Neural cell (in vitro differentiated cells): ENCODE data around the gene GDNF.

ENCODE experiments used
- EZH2 ChIP-seq: fragments of 200-600, 300-800 bp; shearing (Covaris generic), sonication (generic); IDR thresholded peaks from 2 replicates; pipeline ENCODE4 v1.6.1; 2014; ENCODE audit warnings: antibody characterized with exemption, low read length, borderline replicate concordance, mild to moderate bottlenecking; ENCODE audit not compliant: insufficient read depth, poor library complexity, severe bottlenecking
- MXI1 ChIP-seq: fragments of 450-650 bp; conservative IDR thresholded peaks from 2 replicates; pipeline ENCODE4 v1.6.1; 2014; ENCODE audit warnings: antibody characterized with exemption, mild to moderate bottlenecking; ENCODE audit not compliant: poor library complexity, severe bottlenecking
- RAD21 ChIP-seq: fragments of 450-650 bp; conservative IDR thresholded peaks from 2 replicates; pipeline ENCODE4 v1.6.1; 2014; ENCODE audit warnings: antibody characterized with exemption, mild to moderate bottlenecking, moderate library complexity
- SMC3 ChIP-seq: fragments of 450-650 bp; conservative IDR thresholded peaks from 2 replicates; pipeline ENCODE4 v1.6.1; 2014; ENCODE audit warnings: antibody characterized with exemption, mild to moderate bottlenecking, moderate library complexity; ENCODE audit not compliant: poor library complexity
- TAF1 ChIP-seq: IDR thresholded peaks from 2 replicates; pipeline ENCODE4 v1.6.1; 2012; ENCODE audit warnings: low read depth
- TF ChIP-seq, protein P1 (sequence below): fragments of 450-650 bp; IDR thresholded peaks from 2 replicates; pipeline ENCODE4 v1.5.1; 2014; ENCODE audit warnings: antibody characterized with exemption, mild to moderate bottlenecking, moderate library complexity; ENCODE audit not compliant: poor library complexity, severe bottlenecking

DNA sequence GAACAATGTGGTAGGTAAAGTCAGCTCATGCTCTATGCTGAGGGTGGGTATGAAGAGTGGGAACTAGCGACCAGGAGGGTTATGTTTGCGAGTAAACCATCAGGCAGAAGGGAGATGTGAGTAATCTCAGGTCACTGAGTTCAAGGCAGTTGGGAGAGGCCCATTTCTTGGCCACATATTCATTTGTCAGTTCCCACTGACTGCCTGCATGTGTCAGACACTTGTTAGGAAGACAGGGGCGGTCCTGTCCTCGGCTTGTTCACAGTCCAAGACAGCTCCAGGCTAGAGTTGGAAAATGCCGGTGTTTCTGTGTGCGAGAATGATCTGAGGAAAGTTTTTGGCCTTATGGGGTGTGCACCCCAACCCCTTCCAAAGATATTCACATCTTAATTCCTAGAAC, 48.6 kb upstream of the GDNF start:
- TF ChIP-seq, protein P1, sequence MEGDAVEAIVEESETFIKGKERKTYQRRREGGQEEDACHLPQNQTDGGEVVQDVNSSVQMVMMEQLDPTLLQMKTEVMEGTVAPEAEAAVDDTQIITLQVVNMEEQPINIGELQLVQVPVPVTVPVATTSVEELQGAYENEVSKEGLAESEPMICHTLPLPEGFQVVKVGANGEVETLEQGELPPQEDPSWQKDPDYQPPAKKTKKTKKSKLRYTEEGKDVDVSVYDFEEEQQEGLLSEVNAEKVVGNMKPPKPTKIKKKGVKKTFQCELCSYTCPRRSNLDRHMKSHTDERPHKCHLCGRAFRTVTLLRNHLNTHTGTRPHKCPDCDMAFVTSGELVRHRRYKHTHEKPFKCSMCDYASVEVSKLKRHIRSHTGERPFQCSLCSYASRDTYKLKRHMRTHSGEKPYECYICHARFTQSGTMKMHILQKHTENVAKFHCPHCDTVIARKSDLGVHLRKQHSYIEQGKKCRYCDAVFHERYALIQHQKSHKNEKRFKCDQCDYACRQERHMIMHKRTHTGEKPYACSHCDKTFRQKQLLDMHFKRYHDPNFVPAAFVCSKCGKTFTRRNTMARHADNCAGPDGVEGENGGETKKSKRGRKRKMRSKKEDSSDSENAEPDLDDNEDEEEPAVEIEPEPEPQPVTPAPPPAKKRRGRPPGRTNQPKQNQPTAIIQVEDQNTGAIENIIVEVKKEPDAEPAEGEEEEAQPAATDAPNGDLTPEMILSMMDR: no peak
- TF ChIP-seq TAF1 (no peak), EZH2 (no peak), MXI1 (no peak), RAD21 (no peak), SMC3 (no peak)
